ENCODE measurements around the gene NT5C3B.
A peak's percentile ranks its signal among the peaks of the same experiment; 100 is the strongest.
"Not testable (repeated sequence)": the region's sequence is repeated elsewhere in the genome, so short reads cannot be mapped to it uniquely, and the experiment has no call there.

The NT5C3B gene

DNA sequence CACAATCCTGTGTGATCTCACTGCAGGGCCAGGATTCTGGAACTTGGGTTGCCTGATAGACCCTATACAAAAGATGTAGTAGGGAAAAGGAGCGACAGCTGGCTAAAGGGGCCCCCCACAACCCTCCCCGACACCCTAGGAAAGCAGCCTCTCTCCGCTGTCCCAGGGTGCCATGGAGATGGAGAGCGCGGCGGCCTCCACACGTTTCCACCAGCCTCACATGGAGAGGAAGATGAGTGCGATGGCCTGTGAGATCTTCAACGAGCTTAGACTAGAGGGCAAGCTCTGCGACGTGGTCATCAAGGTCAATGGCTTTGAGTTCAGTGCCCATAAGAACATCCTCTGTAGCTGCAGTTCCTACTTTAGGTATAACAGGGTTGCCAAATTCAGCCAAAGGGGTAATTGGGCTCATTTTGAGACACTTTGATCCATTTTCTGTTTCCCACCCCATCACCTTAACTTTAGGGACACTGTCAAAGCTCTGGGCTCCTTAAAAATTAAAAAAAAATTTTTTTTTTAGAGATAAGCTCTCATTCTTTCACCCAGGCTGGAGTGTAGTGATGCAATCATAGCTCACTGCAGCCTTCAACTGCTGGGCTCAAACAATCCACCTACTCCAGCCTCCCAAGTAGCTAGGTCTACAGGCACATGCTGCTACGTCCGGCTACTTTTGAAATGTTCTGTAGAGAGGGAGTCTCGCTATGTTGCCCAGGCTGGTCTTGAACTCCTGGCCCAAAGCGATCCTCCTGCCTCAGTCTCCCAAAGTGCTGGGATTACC, 1.9 kb upstream of the NT5C3B start, which contains the start of gene KLHL10:
Gene KLHL10, plus strand, starts transcription at position 65 of the 778 bp plus-strand sequence. Its CDS starts 108 bp downstream, at position 173.
- Histone ChIP-seq H3K27ac (ENCODE audit: low read length) (no peak within 1 kb of the TSS), H3K36me3 (ENCODE audit: insufficient read depth, low read depth, low read length) (peaks cover 6% of the 10 kb centered on the region; the same call in 1 of the 2 replicates), H3K9me3 (ENCODE audit: insufficient read depth, low read depth, low read length) (no peaks in the 10 kb centered on the region), H3K9ac (ENCODE audit: low read depth, low read length) (no peak within 1 kb of the TSS), H3K4me1 (ENCODE audit: insufficient read depth, low read length) (0 out of 2 replicates have a peak, but pooled peaks cover 3% of the 10 kb centered on the region), H3K4me3 (ENCODE audit: low read length) (peak within 1 kb of the TSS; percentile 73), H3K27me3 (ENCODE audit: insufficient read depth, low read length) (peaks cover 15% of the 10 kb centered on the region)

- Histone ChIP-seq H3K27me3 (ENCODE audit: insufficient read depth, low read length) (peaks cover 15% of the 10 kb centered on the region), H3K9ac (ENCODE audit: low read depth, low read length) (no peak overlapping the region), H3K4me1 (ENCODE audit: insufficient read depth, low read length) (0 out of 2 replicates have a peak, but pooled peaks cover 3% of the 10 kb centered on the region), H3K27ac (ENCODE audit: low read length) (no peak overlapping the region), H3K4me3 (ENCODE audit: low read length) (peak overlapping the region; percentile 73), H3K9me3 (ENCODE audit: insufficient read depth, low read depth, low read length) (no peaks in the 10 kb centered on the region), H3K36me3 (ENCODE audit: insufficient read depth, low read depth, low read length) (peaks cover 15% of the 10 kb centered on the region)
Observed at GRCh38 chr17:41836550-41837196, 641 bp upstream of the NT5C3B start.

DNA sequence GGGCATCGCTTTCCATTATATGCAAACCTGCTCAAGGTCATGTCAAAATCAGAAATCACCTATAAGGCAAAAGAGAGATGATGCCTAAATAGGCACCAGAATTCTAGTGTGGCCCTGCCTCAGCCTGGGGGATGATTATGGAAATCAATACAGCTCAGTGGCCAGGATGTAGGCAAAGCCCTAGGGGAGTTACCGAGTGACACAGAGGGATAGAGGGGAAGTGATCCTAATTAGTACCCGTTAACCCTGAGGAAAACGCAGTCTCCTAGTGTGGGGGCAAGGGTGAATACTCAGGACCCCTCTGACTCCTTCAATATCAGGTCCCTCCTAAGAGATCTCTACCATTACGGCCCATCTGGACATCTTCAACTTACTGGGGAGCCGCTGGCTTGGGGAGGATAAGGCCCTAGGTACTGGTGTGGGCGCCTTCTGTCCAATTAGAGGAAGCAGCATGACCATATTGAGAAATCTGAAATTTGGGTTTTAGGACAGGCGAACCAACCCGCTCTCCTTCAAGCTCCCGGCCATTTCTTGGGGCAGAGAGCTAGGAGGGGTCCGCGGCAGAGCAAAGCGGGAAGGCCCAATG, 725 bp downstream of the NT5C3B start:
- Histone ChIP-seq H3K9ac (ENCODE audit: low read depth, low read length) (peak overlapping the region; percentile 63; the same call in 1 of the 2 replicates), H3K4me1 (ENCODE audit: insufficient read depth, low read length) (0 out of 2 replicates have a peak, but pooled peaks cover 3% of the 10 kb centered on the region), H3K9me3 (ENCODE audit: insufficient read depth, low read depth, low read length) (no peaks in the 10 kb centered on the region), H3K4me3 (ENCODE audit: low read length) (peak overlapping the region; percentile 73), H3K27me3 (ENCODE audit: insufficient read depth, low read length) (peaks cover 15% of the 10 kb centered on the region), H3K27ac (ENCODE audit: low read length) (no peak overlapping the region), H3K36me3 (ENCODE audit: insufficient read depth, low read depth, low read length) (peaks cover 27% of the 10 kb centered on the region)

DNA sequence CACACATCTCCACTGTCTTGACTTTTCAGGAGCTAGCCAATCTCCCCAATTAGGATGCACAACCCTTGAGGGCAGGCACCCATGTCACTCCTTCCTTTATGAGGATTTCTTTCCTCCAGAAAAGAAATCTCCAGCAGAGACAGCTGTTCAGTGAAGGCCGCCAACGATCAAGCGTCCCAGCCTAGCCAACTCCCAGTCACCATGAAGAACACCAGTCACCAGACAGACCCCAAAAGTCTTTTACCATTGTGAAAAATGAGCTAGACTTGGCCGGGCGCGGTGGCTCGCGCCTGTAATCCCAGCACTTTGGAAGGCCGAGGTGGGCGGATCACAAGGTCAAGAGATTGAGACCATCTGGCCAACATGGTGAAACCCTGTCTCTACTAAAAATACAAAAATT, 6.1 kb downstream of the NT5C3B start:
- peaks cover 67% of the 10 kb centered on the region for H3K36me3 ChIP-seq (ENCODE audit: insufficient read depth, low read depth, low read length)
- H3K4me3 ChIP-seq (ENCODE audit: low read length): not testable (repeated sequence)

DNA sequence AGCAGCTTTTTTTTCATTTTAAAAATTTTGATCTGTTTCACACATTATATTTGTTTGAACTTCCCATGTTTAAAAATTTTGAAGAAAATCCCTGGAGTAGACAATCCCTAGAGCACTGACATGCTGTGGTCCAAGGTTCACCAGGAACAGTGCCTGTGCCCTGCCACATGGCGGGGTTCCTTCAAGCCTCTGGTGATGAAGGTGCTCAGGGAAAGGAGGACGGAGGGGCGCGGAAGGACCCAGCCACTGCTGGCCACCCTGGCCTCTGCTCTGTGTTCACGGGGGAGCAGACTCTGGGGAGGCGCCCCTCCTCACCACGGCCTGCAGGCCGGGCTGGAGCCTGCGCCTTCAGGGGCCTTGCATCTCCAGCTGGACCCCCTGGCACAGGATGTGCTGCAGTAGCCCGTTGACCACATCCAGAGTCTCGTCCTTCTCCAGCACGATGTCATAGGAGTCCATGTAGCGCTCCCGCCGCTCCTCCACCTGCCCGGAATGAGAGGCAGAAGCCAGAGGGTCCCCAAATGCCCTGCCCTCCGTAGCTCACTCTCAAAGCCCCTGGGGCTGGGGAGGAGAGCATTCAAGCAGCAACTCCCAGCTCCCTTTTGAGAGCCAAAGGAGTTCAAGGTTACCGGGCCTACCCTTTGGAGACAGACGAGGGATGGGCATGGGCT, 10.7 kb downstream of the NT5C3B start:
- no peaks in the 10 kb centered on the region for H3K27me3 ChIP-seq (ENCODE audit: insufficient read depth, low read length)
- H3K27ac ChIP-seq (ENCODE audit: low read length): no peak overlapping the region
- H3K4me3 ChIP-seq (ENCODE audit: low read length): no peak overlapping the region
- peaks cover 59% of the 10 kb centered on the region for H3K36me3 ChIP-seq (ENCODE audit: insufficient read depth, low read depth, low read length)
- H3K9me3 ChIP-seq (ENCODE audit: insufficient read depth, low read depth, low read length): no peaks in the 10 kb centered on the region
- no peaks in the 10 kb centered on the region for H3K4me1 ChIP-seq (ENCODE audit: insufficient read depth, low read length)
- no peak overlapping the region for H3K9ac ChIP-seq (ENCODE audit: low read depth, low read length)

More for the DNA sequence above, 6.1 kb downstream of the NT5C3B start:
- H3K9me3 ChIP-seq (ENCODE audit: insufficient read depth, low read depth, low read length); H3K9ac ChIP-seq (ENCODE audit: low read depth, low read length); H3K27ac ChIP-seq (ENCODE audit: low read length); H3K4me1 ChIP-seq (ENCODE audit: insufficient read depth, low read length); H3K27me3 ChIP-seq (ENCODE audit: insufficient read depth, low read length): not testable (repeated sequence)

- no peaks in the 10 kb centered on the region for H3K9me3 ChIP-seq (ENCODE audit: insufficient read depth, low read depth, low read length)
- H3K27ac ChIP-seq (ENCODE audit: low read length): no peak overlapping the region
- H3K9ac ChIP-seq (ENCODE audit: low read depth, low read length): no peak overlapping the region
- H3K4me3 ChIP-seq (ENCODE audit: low read length): no peak overlapping the region
- no peaks in the 10 kb centered on the region for H3K27me3 ChIP-seq (ENCODE audit: insufficient read depth, low read length)
- H3K36me3 ChIP-seq (ENCODE audit: insufficient read depth, low read depth, low read length): peaks cover 60% of the 10 kb centered on the region
- H3K4me1 ChIP-seq (ENCODE audit: insufficient read depth, low read length): peaks cover 9% of the 10 kb centered on the region; the same call in 1 of the 2 replicates
Observed at GRCh38 chr17:41824086-41824485, 11.9 kb downstream of the NT5C3B start.

DNA sequence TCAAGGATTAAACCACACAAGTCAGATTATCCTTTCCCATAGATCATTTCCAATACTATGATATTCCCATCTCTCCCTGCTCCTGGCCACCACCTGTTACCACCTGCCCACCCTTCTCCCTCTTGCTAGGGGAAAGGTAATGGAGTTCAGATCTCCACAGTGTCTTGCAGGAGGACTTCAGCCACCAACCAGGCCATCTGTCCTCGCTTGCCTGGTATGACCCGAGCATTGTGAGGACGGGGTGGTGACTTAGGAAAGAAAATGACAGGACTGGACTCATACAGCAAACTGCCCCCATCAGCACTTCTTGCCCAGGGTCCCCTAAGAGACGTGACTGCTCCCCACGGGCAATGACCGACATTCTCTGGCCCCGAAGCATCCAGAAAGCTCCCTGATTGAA, 12.5 kb downstream of the NT5C3B start:
- no peaks in the 10 kb centered on the region for H3K9me3 ChIP-seq (ENCODE audit: insufficient read depth, low read depth, low read length)
- no peak overlapping the region for H3K27ac ChIP-seq (ENCODE audit: low read length)
- H3K9ac ChIP-seq (ENCODE audit: low read depth, low read length): no peak overlapping the region
- H3K27me3 ChIP-seq (ENCODE audit: insufficient read depth, low read length): no peaks in the 10 kb centered on the region
- peaks cover 12% of the 10 kb centered on the region; the same call in 1 of the 2 replicates for H3K4me1 ChIP-seq (ENCODE audit: insufficient read depth, low read length)
- H3K36me3 ChIP-seq (ENCODE audit: insufficient read depth, low read depth, low read length): peaks cover 58% of the 10 kb centered on the region
- H3K4me3 ChIP-seq (ENCODE audit: low read length): no peak overlapping the region

DNA sequence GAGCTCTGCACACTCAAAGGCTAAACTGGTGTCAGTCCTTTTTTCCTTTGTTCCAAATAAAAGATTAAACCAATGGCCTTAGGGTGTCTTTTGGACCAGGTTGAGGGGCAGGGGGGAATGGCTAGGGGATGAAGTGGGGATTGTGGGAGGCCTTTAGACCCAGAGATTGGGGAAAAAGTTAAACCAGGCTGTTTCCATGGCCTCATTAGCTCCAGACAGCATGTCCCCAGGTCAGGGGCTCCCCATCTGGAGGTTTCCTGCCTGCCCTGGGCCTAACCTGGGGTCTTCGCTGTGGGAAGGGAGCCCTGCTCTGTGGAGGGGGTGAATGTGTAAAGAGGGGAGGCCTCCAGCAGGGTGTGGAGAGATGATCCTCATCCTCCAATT, 12.9 kb downstream of the NT5C3B start:
- Histone ChIP-seq H3K4me1 (ENCODE audit: insufficient read depth, low read length) (peaks cover 12% of the 10 kb centered on the region; the same call in 1 of the 2 replicates), H3K4me3 (ENCODE audit: low read length) (no peak overlapping the region), H3K27ac (ENCODE audit: low read length) (no peak overlapping the region), H3K36me3 (ENCODE audit: insufficient read depth, low read depth, low read length) (peaks cover 58% of the 10 kb centered on the region), H3K9me3 (ENCODE audit: insufficient read depth, low read depth, low read length) (no peaks in the 10 kb centered on the region), H3K27me3 (ENCODE audit: insufficient read depth, low read length) (no peaks in the 10 kb centered on the region), H3K9ac (ENCODE audit: low read depth, low read length) (no peak overlapping the region)

GRCh38 chr17:41822216-41823140, 13.6 kb downstream of the NT5C3B start:
- Histone ChIP-seq H3K9me3 (ENCODE audit: insufficient read depth, low read depth, low read length) (no peaks in the 10 kb centered on the region), H3K4me3 (ENCODE audit: low read length) (no peak overlapping the region), H3K4me1 (ENCODE audit: insufficient read depth, low read length) (peaks cover 12% of the 10 kb centered on the region; the same call in 1 of the 2 replicates), H3K27me3 (ENCODE audit: insufficient read depth, low read length) (no peaks in the 10 kb centered on the region), H3K27ac (ENCODE audit: low read length) (no peak overlapping the region), H3K36me3 (ENCODE audit: insufficient read depth, low read depth, low read length) (peaks cover 58% of the 10 kb centered on the region), H3K9ac (ENCODE audit: low read depth, low read length) (no peak overlapping the region)

GRCh38 chr17:41821776-41822175, 14.3 kb downstream of the NT5C3B start:
- H3K9me3 ChIP-seq (ENCODE audit: insufficient read depth, low read depth, low read length): no peaks in the 10 kb centered on the region
- no peak overlapping the region for H3K9ac ChIP-seq (ENCODE audit: low read depth, low read length)
- H3K4me3 ChIP-seq (ENCODE audit: low read length): no peak overlapping the region
- no peaks in the 10 kb centered on the region for H3K27me3 ChIP-seq (ENCODE audit: insufficient read depth, low read length)
- H3K36me3 ChIP-seq (ENCODE audit: insufficient read depth, low read depth, low read length): peaks cover 57% of the 10 kb centered on the region
- H3K4me1 ChIP-seq (ENCODE audit: insufficient read depth, low read length): peaks cover 12% of the 10 kb centered on the region; the same call in 1 of the 2 replicates
- no peak overlapping the region for H3K27ac ChIP-seq (ENCODE audit: low read length)
